Keratinocyte (primary cell): ENCODE data around the gene EIF4E2.

Experiments used
- EZH2 ChIP-seq: IDR thresholded peaks from one replicate; pipeline ENCODE4 v1.6.1; 2012; ENCODE audit warnings: inconsistent platforms, mild to moderate bottlenecking, low read length, moderate library complexity
- TF ChIP-seq, protein P1 (sequence below), 3 experiments: IDR thresholded peaks in 1 of 3; conservative IDR thresholded peaks in 1 of 3; optimal IDR thresholded peaks in 1 of 3; 2 replicates in 2 of 3; 3 replicates in 1 of 3; pipeline versions ENCODE3 to v1.5.1; 2011; ENCODE audit warnings: low read length in 3 of 3, mild to moderate bottlenecking in 3 of 3, moderate library complexity in 2 of 3, control low read depth in 1 of 3, inconsistent platforms in 1 of 3; ENCODE audit not compliant: insufficient read depth in 2 of 3; ENCODE audit errors: extremely low read depth in 1 of 3

DNA sequence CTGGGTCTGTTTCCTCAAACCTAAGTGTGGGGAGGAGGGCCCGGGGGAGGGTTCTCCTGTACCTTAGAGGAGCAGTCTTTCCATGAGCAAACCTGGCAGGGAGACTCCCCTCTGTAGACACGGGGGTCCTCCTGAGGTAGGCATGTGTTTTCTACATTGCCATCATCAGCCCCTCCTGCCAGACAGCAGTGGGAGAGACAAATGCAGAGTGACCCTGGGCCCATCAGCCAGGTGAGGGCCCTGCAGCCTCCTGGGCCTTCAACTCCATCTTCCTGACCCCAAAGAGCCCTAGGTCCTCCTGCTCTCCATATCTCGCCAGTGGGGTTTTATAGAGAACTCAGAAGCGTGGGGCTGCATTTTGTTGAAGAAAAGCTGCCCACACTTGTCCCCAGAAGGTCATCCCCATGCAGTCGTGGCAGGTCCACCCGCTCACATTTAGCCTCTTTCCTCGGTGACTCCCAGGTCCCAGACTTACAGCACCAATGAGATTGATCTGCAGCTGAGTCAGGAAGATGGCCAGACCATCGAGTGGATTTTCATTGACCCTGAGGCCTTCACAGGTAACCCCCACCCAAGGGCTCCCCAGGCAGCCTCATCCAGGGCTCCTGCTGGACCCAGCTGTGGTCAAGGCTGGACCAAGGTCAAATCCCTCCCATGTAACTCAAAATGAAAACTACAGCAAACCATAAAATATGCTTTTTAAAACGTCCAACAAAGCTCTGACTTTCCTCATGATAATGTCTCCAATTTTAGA is 8.4 kb upstream of the EIF4E2 start:
- TF ChIP-seq, protein P1, sequence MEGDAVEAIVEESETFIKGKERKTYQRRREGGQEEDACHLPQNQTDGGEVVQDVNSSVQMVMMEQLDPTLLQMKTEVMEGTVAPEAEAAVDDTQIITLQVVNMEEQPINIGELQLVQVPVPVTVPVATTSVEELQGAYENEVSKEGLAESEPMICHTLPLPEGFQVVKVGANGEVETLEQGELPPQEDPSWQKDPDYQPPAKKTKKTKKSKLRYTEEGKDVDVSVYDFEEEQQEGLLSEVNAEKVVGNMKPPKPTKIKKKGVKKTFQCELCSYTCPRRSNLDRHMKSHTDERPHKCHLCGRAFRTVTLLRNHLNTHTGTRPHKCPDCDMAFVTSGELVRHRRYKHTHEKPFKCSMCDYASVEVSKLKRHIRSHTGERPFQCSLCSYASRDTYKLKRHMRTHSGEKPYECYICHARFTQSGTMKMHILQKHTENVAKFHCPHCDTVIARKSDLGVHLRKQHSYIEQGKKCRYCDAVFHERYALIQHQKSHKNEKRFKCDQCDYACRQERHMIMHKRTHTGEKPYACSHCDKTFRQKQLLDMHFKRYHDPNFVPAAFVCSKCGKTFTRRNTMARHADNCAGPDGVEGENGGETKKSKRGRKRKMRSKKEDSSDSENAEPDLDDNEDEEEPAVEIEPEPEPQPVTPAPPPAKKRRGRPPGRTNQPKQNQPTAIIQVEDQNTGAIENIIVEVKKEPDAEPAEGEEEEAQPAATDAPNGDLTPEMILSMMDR (optimal IDR thresholded peaks at IDR 0.05 in 1 of 3, IDR thresholded peaks at IDR 0.05 in 1 of 3, conservative IDR thresholded peaks at IDR 0.05 in 1 of 3; ENCODE audit: extremely low read depth in 1 of 3, insufficient read depth in 2 of 3, low read length in 3 of 3): no peak
- TF ChIP-seq EZH2: no peak
